ENCODE data around the gene CPLANE2. TPM values are rescaled to one million over a fixed set of nuclear protein-coding genes. Genes with fewer than 3 reads are reported as not detected.
"Not testable (repeated sequence)": the region's sequence is repeated elsewhere in the genome, so short reads cannot be mapped to it uniquely, and the experiment has no call there.

The CPLANE2 gene
- total RNA-seq, 4 donors from 2014 or later = 6.6 to 45.8 (median 11.0) TPM

- Histone ChIP-seq H3K4me3 (no peak overlapping the region), H3K27me3 (no peaks in the 10 kb centered on the region), H3K9me3 (no peaks in the 10 kb centered on the region), H3K36me3 (peaks cover 0 to 9% of the 10 kb centered on the region in 2 donors), H3K4me1 (peaks cover 0 to 23% (median 0%) of the 10 kb centered on the region in 3 donors), H3K27ac (peak overlapping the region in 2 of 4 donors; percentile 50 to 55)
- no peak for ATAC-seq
- TF ChIP-seq POLR2A (IDR thresholded peaks at IDR 0.05) (no peak), CTCF (IDR thresholded peaks at IDR 0.05) (no peak), EP300 (IDR thresholded peaks at IDR 0.05) (no peak), POLR2AphosphoS5 (IDR thresholded peaks at IDR 0.05) (no peak)
- WGBS, 2 donors (ENCODE audit: low coverage in 1 of 2) = 18 to 38% methylated on average over 1 of the region's 1 CpG
Measured at GRCh38 chr1:16260814-16261213, 23.8 kb upstream of the CPLANE2 start.

- H3K27ac ChIP-seq = no peak overlapping the region
- H3K4me3 ChIP-seq = no peak overlapping the region
- peaks cover 0 to 25% of the 10 kb centered on the region in 2 donors for H3K36me3 ChIP-seq
- WGBS, 2 donors (ENCODE audit: low coverage in 1 of 2) = 93 to 94% methylated on average over 7 to 8 of the region's 9 CpGs
- no peak for TF ChIP-seq POLR2AphosphoS5 (IDR thresholded peaks at IDR 0.05)
- no peak for TF ChIP-seq CTCF (IDR thresholded peaks at IDR 0.05)
- TF ChIP-seq POLR2A (IDR thresholded peaks at IDR 0.05) = no peak
- TF ChIP-seq EP300 (IDR thresholded peaks at IDR 0.05) = no peak
- no peaks in the 10 kb centered on the region for H3K9me3 ChIP-seq
- no peak for ATAC-seq
- H3K4me1 ChIP-seq = peaks cover 0 to 14% (median 3%) of the 10 kb centered on the region in 3 donors
- no peaks in the 10 kb centered on the region for H3K27me3 ChIP-seq
Measured at GRCh38 chr1:16258591-16259135, 21.7 kb upstream of the CPLANE2 start.

GRCh38 chr1:16257968-16258367, 21.0 kb upstream of the CPLANE2 start:
- no peak overlapping the region for H3K27ac ChIP-seq
- no peak overlapping the region for H3K4me3 ChIP-seq
- no peak for ATAC-seq
- H3K9me3 ChIP-seq = no peaks in the 10 kb centered on the region
- TF ChIP-seq EP300 (IDR thresholded peaks at IDR 0.05) = no peak
- no peak for TF ChIP-seq CTCF (IDR thresholded peaks at IDR 0.05)
- TF ChIP-seq POLR2A (IDR thresholded peaks at IDR 0.05) = no peak
- TF ChIP-seq POLR2AphosphoS5 (IDR thresholded peaks at IDR 0.05) = no peak
- no peaks in the 10 kb centered on the region for H3K27me3 ChIP-seq
- 89 to 100% methylated on average over 2 to 3 of the region's 3 CpGs for WGBS, 2 donors (ENCODE audit: low coverage in 1 of 2)
- H3K4me1 ChIP-seq = peaks cover 0 to 16% (median 3%) of the 10 kb centered on the region in 3 donors
- H3K36me3 ChIP-seq = peaks cover 0 to 32% of the 10 kb centered on the region in 2 donors

GRCh38 chr1:16257556-16257955, 20.6 kb upstream of the CPLANE2 start:
- ATAC-seq, H3K27ac ChIP-seq, H3K9me3 ChIP-seq, H3K4me3 ChIP-seq, H3K27me3 ChIP-seq: not testable (repeated sequence)
- Histone ChIP-seq H3K36me3 (peaks cover 0 to 36% of the 10 kb centered on the region in 2 donors), H3K4me1 (peaks cover 0 to 18% (median 3%) of the 10 kb centered on the region in 3 donors)
- 83 to 93% methylated on average over 3 of the region's 3 CpGs for WGBS, 2 donors (ENCODE audit: low coverage in 1 of 2)

GRCh38 chr1:16256478-16256877, 19.5 kb upstream of the CPLANE2 start:
- ATAC-seq = no peak
- Histone ChIP-seq H3K4me3 (no peak overlapping the region), H3K4me1 (peaks cover 0 to 28% (median 3%) of the 10 kb centered on the region in 3 donors), H3K27me3 (no peaks in the 10 kb centered on the region), H3K27ac (peak overlapping the region in 1 of 4 donors; percentile 34), H3K9me3 (no peaks in the 10 kb centered on the region), H3K36me3 (peaks cover 0 to 47% of the 10 kb centered on the region in 2 donors)
- TF ChIP-seq CTCF (IDR thresholded peaks at IDR 0.05) = no peak
- no peak for TF ChIP-seq POLR2A (IDR thresholded peaks at IDR 0.05)
- TF ChIP-seq EP300 (IDR thresholded peaks at IDR 0.05) = no peak
- TF ChIP-seq POLR2AphosphoS5 (IDR thresholded peaks at IDR 0.05) = no peak
- 73 to 90% methylated on average over 4 of the region's 4 CpGs for WGBS, 2 donors (ENCODE audit: low coverage in 1 of 2)

Measured in gastroesophageal sphincter (tissue), 4 donors.